NT2/D1 (cell line): ENCODE measurements around the gene FBXL17.

Source experiments
- DNase-seq: peaks from one replicate; pipeline ENCODE4 v3.0.0-alpha.2; 2011; ENCODE audit warnings: low read depth, low spot score
- H3K27me3 ChIP-seq: 2 replicates; pipeline ENCODE4 v1.6.0; 2011; ENCODE audit warnings: mild to moderate bottlenecking; ENCODE audit not compliant: insufficient read length, insufficient read depth
- H3K36me3 ChIP-seq: 2 replicates; pipeline ENCODE4 v1.6.1; 2011; ENCODE audit warnings: mild to moderate bottlenecking, low read length, mixed read lengths; ENCODE audit not compliant: insufficient read depth, insufficient read length
- H3K4me1 ChIP-seq: 2 replicates; pipeline ENCODE4 v1.5.1; 2011; ENCODE audit not compliant: insufficient read depth, insufficient read length
- H3K4me3 ChIP-seq: 2 replicates; pipeline ENCODE4 v1.5.1; 2011; ENCODE audit warnings: low read depth; ENCODE audit not compliant: insufficient read length
- H3K9ac ChIP-seq: 2 replicates; pipeline ENCODE4 v1.6.0; 2011; ENCODE audit warnings: low read depth; ENCODE audit not compliant: insufficient read length
- H3K9me3 ChIP-seq: 2 replicates; pipeline ENCODE4 v1.5.1; 2011; ENCODE audit warnings: mild to moderate bottlenecking, low read length; ENCODE audit not compliant: insufficient read depth
- SUZ12 ChIP-seq: IDR thresholded peaks from 2 replicates; pipeline ENCODE4 v1.6.1; 2011; ENCODE audit not compliant: insufficient read length, insufficient read depth; ENCODE audit errors: extremely low read depth
- YY1 ChIP-seq: IDR thresholded peaks from 2 replicates; pipeline ENCODE4 v1.6.1; 2011; ENCODE audit not compliant: insufficient read length, insufficient read depth
- ZNF274 ChIP-seq: IDR thresholded peaks from 2 replicates; pipeline ENCODE4 v1.6.1; 2011; ENCODE audit warnings: mild to moderate bottlenecking, low read depth, low read length

Gene FBXL17

DNA sequence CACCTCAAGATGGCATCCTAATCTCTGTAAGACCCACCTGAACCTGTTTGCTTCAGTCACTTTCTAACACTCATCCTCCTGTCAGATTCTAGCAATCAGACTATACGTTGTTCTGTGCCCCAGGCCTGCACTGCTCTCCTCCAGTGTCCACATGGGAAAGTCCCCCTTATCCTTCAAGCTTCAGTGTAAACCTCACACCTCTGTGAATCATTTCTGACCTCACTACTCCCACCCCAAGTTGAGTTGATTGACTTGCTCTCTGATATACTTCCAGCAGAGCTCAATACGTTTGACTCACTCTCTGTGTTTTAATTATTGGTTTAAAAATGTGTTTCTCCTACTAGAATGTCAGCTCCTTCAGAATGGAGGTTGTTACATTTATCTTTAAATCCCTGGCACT is 240.2 kb downstream of the FBXL17 start:
- no peaks in the 10 kb centered on the region for H3K27me3 ChIP-seq
- no peak for DNase-seq
- no peak overlapping the region for H3K4me3 ChIP-seq
- H3K36me3 ChIP-seq: no peaks in the 10 kb centered on the region
- no peak overlapping the region for H3K9ac ChIP-seq
- TF ChIP-seq ZNF274 (no peak), YY1 (no peak), SUZ12 (no peak)
- no peaks in the 10 kb centered on the region for H3K9me3 ChIP-seq
- H3K4me1 ChIP-seq: no peaks in the 10 kb centered on the region

DNA sequence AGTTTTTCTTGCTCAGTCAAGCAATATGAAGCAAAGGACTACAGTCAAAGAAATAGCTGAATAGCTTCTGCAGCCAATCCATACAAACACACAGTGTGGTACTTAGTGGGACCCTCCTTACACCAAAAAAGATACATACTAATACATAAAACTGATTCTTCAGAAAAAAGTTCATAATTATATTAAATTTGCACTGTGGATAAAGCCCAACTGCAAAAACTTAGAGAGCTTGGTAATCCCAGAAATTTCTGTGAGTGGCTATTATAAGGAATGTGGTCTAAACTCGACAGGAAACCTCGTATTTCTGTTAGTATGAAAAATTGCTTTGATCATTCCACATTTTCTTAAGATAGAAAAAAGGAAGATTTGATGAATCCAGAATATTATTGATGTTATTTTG is 245.4 kb downstream of the FBXL17 start:
- DNase-seq: no peak
- no peaks in the 10 kb centered on the region for H3K27me3 ChIP-seq
- H3K9me3 ChIP-seq: no peaks in the 10 kb centered on the region
- no peak overlapping the region for H3K9ac ChIP-seq
- no peak overlapping the region for H3K4me3 ChIP-seq
- TF ChIP-seq ZNF274 (no peak), SUZ12 (no peak), YY1 (no peak)
- H3K36me3 ChIP-seq: no peaks in the 10 kb centered on the region
- no peaks in the 10 kb centered on the region for H3K4me1 ChIP-seq

- no peaks in the 10 kb centered on the region for H3K4me1 ChIP-seq
- H3K27me3 ChIP-seq: no peaks in the 10 kb centered on the region
- H3K9ac ChIP-seq: no peak overlapping the region
- TF ChIP-seq YY1 (no peak), SUZ12 (no peak), ZNF274 (no peak)
- H3K4me3 ChIP-seq: no peak overlapping the region
- H3K9me3 ChIP-seq: no peaks in the 10 kb centered on the region
- H3K36me3 ChIP-seq: no peaks in the 10 kb centered on the region
- DNase-seq: no peak
Observed at GRCh38 chr5:108129129-108129528, 252.8 kb downstream of the FBXL17 start.

- TF ChIP-seq SUZ12: no peak
- TF ChIP-seq YY1: no peak
- TF ChIP-seq ZNF274: no peak
- H3K27me3 ChIP-seq: no peaks in the 10 kb centered on the region
- no peaks in the 10 kb centered on the region for H3K36me3 ChIP-seq
- no peak overlapping the region for H3K9ac ChIP-seq
- no peaks in the 10 kb centered on the region for H3K4me1 ChIP-seq
- DNase-seq: no peak
- no peaks in the 10 kb centered on the region for H3K9me3 ChIP-seq
- H3K4me3 ChIP-seq: no peak overlapping the region
Observed at GRCh38 chr5:108125771-108126511, 256.0 kb downstream of the FBXL17 start.

DNA sequence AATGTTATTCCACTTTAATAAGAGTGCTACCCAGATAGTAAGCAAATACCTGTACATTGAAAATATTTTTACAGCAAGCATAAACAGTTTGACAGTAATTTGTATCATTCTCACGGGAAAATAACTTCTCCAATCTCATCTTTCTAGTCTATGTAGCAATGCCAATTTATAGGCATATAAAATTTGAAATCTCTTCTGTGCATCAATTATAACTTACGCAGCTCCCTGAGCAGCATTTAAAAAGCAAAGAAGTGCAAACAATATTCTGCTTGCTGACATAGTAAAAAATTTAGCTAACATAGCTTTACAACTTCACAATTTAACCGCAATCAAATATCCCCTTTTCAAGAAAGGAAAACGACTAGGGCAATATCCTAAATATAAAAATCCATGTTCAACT is 257.3 kb downstream of the FBXL17 start:
- no peaks in the 10 kb centered on the region for H3K9me3 ChIP-seq
- no peaks in the 10 kb centered on the region for H3K4me1 ChIP-seq
- H3K27me3 ChIP-seq: no peaks in the 10 kb centered on the region
- no peak overlapping the region for H3K9ac ChIP-seq
- no peak for DNase-seq
- no peak overlapping the region for H3K4me3 ChIP-seq
- no peaks in the 10 kb centered on the region for H3K36me3 ChIP-seq
- TF ChIP-seq SUZ12: no peak
- no peak for TF ChIP-seq YY1
- TF ChIP-seq ZNF274: no peak

DNA sequence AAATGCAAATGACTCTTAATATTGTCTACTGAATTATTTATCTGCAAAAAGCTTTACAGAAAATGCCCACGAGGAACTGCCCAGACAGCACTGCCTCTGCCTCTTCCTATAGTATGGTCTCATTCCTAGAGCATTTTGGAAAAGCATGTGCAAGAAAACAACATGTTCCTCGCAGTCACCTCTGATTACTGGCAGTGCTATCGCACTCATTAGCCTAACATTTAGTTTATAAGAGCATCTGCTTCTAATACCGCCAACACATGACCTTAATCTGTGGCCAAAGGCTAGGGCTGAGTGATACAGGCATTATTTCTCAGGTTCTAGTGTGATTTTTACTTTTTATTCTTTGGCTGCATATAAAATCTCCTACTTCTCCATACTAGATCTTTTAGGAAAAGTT is 259.2 kb downstream of the FBXL17 start:
- Histone ChIP-seq H3K4me3 (no peak overlapping the region), H3K9me3 (no peaks in the 10 kb centered on the region), H3K4me1 (no peaks in the 10 kb centered on the region), H3K27me3 (no peaks in the 10 kb centered on the region), H3K36me3 (no peaks in the 10 kb centered on the region), H3K9ac (no peak overlapping the region)
- no peak for DNase-seq
- no peak for TF ChIP-seq SUZ12
- TF ChIP-seq YY1: no peak
- TF ChIP-seq ZNF274: no peak

- Histone ChIP-seq H3K36me3 (no peaks in the 10 kb centered on the region), H3K9ac (no peak overlapping the region), H3K4me1 (no peaks in the 10 kb centered on the region), H3K9me3 (no peaks in the 10 kb centered on the region), H3K4me3 (no peak overlapping the region), H3K27me3 (no peaks in the 10 kb centered on the region)
- TF ChIP-seq ZNF274: no peak
- no peak for TF ChIP-seq SUZ12
- TF ChIP-seq YY1: no peak
- no peak for DNase-seq
Observed at GRCh38 chr5:108118813-108119514, 262.9 kb downstream of the FBXL17 start.
